A673 (cell line): ENCODE results near the gene FOXP2. TPM values are rescaled to one million over a fixed set of nuclear protein-coding genes. Genes with fewer than 3 reads are reported as not detected.

Experiments
- BruUV-seq: library from RNA; stranded (reverse); fragments of 400-500 nt; replicated peaks from 2 replicates; lab custom pipeline; 2021; lab: Mats Ljungman, UMichigan
- CTCF ChIA-PET: fragments of 300-600 bp; sonication (Branson Sonifier 250); formaldehyde crosslinking; loops from one replicate; lab custom pipeline; 2022; ENCODE audit warnings: antibody characterized with exemption; lab: Charles Lee
- POLR2A ChIA-PET: fragments of 300-600 bp; sonication (Branson Sonifier 250); formaldehyde crosslinking; loops from one replicate; lab custom pipeline; 2022; ENCODE audit warnings: antibody characterized with exemption; ENCODE audit not compliant: low non-redundant PET; lab: Charles Lee
- DNase-seq: peaks from one replicate; pipeline ENCODE4 v3.0.0-alpha.2; 2015; ENCODE audit warnings: low spot score
- H3K27ac ChIP-seq: fragments of 200-600 bp; sonication (generic); 2 replicates; pipeline ENCODE4 v1.5.1; 2016; ENCODE audit warnings: mixed run types, low read depth, mild to moderate bottlenecking, mixed read lengths, antibody characterized with exemption, low read length; ENCODE audit not compliant: poor library complexity, severe bottlenecking
- H3K27me3 ChIP-seq: fragments of 200-600 bp; sonication (generic); replicated peaks from 2 replicates; pipeline ENCODE4 v1.6.1; 2017; ENCODE audit warnings: mixed run types, low read depth, mild to moderate bottlenecking, mixed read lengths, antibody characterized with exemption, low read length; ENCODE audit not compliant: insufficient read depth, poor library complexity
- H3K36me3 ChIP-seq: fragments of 200-600 bp; sonication (generic); 2 replicates; pipeline ENCODE4 v1.6.1; 2016; ENCODE audit warnings: mixed run types, mild to moderate bottlenecking, mixed read lengths, antibody characterized with exemption, low read length; ENCODE audit not compliant: insufficient read depth, poor library complexity, severe bottlenecking
- H3K4me1 ChIP-seq: fragments of 200-600 bp; sonication (generic); 2 replicates; pipeline ENCODE4 v1.6.1; 2017; ENCODE audit warnings: mixed run types, mild to moderate bottlenecking, mixed read lengths, antibody characterized with exemption, low read length; ENCODE audit not compliant: insufficient read depth, poor library complexity, severe bottlenecking
- H3K4me3 ChIP-seq: fragments of 200-600 bp; sonication (generic); 2 replicates; pipeline ENCODE4 v1.5.1; 2016; ENCODE audit warnings: low read depth, mixed run types, mild to moderate bottlenecking, mixed read lengths, low read length; ENCODE audit not compliant: poor library complexity, severe bottlenecking
- H3K9me3 ChIP-seq: fragments of 200-600 bp; sonication (generic); 2 replicates; pipeline ENCODE4 v1.6.1; 2016; ENCODE audit warnings: mixed run types, low read depth, mild to moderate bottlenecking, mixed read lengths, antibody characterized with exemption, low read length; ENCODE audit not compliant: poor library complexity, severe bottlenecking
- EZH2 ChIP-seq: fragments of 200-600 bp; sonication (generic); IDR thresholded peaks from 2 replicates; pipeline ENCODE4 v1.6.1; 2017; ENCODE audit warnings: borderline replicate concordance, low read depth, mild to moderate bottlenecking, mixed read lengths, antibody characterized with exemption, low read length; ENCODE audit not compliant: poor library complexity, severe bottlenecking
- intact Hi-C: fragments of 100-400 bp; cut with micrococcal nuclease; formaldehyde crosslinking; loops from one replicate; pipeline ENCODE4 v1.10.0; 2022; ENCODE audit not compliant: unreplicated experiment
- microRNA-seq: library from miRNA; unstranded; fragments of <30 nt; microRNA quantifications from one replicate; pipeline ENCODE4 v1.2.0, GENCODE V29; 2021
- total RNA-seq: library from RNA; stranded (reverse); gene quantifications from 2 replicates; pipeline ENCODE4 v1.2.3, GENCODE V29; 2021
- TF ChIP-seq, protein P1 (sequence below): fragments of 300-800, 200-600 bp; sonication (generic); conservative IDR thresholded peaks from 2 replicates; pipeline ENCODE4 v1.5.1; 2017; ENCODE audit warnings: low read depth, mild to moderate bottlenecking, antibody characterized with exemption, low read length, moderate library complexity, mixed read lengths

FOXP2 gene
- total RNA-seq, 1 experiment from 2014 or later: not detected

DNA sequence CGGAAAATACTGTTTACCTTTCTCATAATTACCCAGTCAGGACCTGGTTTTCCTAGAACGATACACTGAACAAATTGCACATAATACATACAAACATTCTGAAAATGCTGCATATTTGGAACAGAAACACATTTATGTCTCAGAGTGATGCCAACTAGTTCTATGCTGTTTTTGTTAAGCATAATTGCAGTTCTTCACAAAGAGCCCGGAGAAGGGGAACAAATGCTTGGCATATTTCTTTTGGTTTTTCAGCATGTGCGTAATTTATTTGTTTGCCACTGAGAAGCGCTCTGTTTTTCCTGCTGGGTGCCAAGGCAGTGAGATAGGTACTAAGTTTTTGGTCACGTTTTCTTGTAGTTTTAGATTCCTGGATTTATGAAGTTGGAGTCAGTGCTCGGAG, 326.3 kb downstream of the FOXP2 start:
- no TSS peak for BruUV-seq
- Histone ChIP-seq H3K4me3 (no peak overlapping the region), H3K4me1 (no peaks in the 10 kb centered on the region), H3K9me3 (no peaks in the 10 kb centered on the region), H3K27me3 (no peaks in the 10 kb centered on the region), H3K36me3 (no peaks in the 10 kb centered on the region), H3K27ac (no peak overlapping the region)
- intact Hi-C loops: no loop called here
- POLR2A ChIA-PET: no interaction called here
- CTCF ChIA-PET: no interaction called here
- DNase-seq: no peak
- TF ChIP-seq EZH2: no peak
- TF ChIP-seq, protein P1, sequence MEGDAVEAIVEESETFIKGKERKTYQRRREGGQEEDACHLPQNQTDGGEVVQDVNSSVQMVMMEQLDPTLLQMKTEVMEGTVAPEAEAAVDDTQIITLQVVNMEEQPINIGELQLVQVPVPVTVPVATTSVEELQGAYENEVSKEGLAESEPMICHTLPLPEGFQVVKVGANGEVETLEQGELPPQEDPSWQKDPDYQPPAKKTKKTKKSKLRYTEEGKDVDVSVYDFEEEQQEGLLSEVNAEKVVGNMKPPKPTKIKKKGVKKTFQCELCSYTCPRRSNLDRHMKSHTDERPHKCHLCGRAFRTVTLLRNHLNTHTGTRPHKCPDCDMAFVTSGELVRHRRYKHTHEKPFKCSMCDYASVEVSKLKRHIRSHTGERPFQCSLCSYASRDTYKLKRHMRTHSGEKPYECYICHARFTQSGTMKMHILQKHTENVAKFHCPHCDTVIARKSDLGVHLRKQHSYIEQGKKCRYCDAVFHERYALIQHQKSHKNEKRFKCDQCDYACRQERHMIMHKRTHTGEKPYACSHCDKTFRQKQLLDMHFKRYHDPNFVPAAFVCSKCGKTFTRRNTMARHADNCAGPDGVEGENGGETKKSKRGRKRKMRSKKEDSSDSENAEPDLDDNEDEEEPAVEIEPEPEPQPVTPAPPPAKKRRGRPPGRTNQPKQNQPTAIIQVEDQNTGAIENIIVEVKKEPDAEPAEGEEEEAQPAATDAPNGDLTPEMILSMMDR: no peak

DNA sequence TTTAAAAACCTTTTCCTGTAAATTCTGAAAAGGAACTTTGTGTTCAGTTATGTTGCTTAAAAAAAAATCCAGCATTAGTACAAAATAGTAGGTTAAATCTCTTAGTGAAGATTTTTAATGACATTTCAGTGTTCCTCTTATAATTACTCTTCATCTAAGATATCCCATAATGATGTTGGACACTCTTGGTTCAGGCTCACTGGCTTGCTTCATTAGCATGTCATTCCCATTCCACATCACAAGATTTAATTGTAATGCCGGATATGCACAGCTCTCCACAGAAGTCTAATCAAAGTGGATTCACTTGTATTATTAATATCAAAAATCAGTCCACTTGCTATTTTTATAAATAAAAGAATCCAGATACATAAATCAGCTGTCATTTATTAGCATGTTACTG, 327.3 kb downstream of the FOXP2 start:
- DNase-seq: no peak
- BruUV-seq: no TSS peak
- CTCF ChIA-PET: no interaction called here
- TF ChIP-seq EZH2: no peak
- TF ChIP-seq, protein P1: no peak
- Histone ChIP-seq H3K4me3 (no peak overlapping the region), H3K27ac (no peak overlapping the region), H3K4me1 (no peaks in the 10 kb centered on the region), H3K9me3 (no peaks in the 10 kb centered on the region), H3K36me3 (no peaks in the 10 kb centered on the region), H3K27me3 (no peaks in the 10 kb centered on the region)
- intact Hi-C loops: no loop called here
- POLR2A ChIA-PET: no interaction called here

Small RNA genes within 50 kb of the gene (microRNA-seq; reads per million reads assigned to microRNA genes)
- not detected for gene MIR3666
